HG02885 (cell line): ENCODE data around the gene DGKG.

Source experiments
- ATAC-seq: cut with Tn5 transposase; IDR thresholded peaks from one replicate; pipeline ENCODE4 v1.9.1; 2021; ENCODE audit warnings: mild to moderate bottlenecking; ENCODE audit not compliant: unreplicated experiment, poor library complexity

DGKG gene

DNA sequence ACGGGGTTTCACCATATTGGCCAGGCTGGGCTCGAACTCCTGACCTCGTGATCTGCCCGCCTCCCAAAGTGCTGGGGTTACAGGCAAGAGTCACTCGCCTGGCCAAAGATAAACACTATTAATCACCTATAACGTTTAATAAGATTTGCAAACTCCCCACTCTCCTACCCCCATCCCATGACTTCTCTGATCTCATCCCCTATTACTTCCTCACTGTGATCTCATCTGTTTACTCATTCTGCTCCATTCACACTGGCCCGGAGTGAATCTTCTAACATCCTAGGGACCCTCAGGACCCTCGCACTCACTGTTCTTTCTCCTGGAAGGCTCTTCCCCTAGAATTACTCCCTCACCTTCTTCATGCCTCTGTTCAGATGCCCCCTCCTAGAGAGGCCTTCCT, 78.9 kb downstream of the DGKG start:
- ATAC-seq: no peak

DNA sequence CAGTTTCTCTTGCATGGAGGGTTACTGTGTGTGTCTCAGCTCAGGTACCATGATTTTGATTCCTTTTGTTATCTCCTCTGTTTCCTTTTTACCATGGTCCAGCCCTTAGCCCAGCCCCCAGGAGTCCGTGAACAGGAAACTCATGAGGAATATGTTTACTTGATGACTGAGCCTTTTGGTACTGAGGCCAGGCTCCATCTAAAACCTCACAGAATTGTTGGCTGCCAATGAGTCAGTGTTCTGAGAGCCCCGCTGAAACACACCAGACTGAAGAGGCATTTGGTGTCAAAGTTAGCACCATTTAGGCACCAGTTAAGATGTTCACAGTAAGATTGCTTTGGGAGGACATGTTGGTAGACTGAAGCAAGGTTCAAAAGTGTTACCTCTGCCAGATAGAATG, 80.9 kb downstream of the DGKG start:
- no peak for ATAC-seq

DNA sequence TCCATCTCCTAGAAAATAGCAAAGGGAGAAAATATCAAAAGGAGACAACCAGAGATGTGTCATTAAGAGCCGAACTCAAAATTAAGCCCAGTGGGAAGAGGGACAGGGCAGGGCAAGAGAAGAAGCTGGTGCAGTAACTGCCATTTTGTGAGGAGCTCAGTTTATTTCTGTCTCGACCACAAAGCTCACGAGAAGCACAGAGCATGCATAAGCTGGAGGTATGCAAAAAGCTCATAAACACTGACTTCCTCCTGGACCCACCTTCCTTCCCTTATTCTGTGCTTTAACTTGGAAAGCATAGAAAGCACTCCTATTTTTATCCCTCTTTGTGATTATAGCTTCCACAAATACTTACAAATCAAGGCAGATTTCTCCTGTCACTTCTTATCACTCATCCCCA, 81.3 kb downstream of the DGKG start:
- no peak for ATAC-seq

DNA sequence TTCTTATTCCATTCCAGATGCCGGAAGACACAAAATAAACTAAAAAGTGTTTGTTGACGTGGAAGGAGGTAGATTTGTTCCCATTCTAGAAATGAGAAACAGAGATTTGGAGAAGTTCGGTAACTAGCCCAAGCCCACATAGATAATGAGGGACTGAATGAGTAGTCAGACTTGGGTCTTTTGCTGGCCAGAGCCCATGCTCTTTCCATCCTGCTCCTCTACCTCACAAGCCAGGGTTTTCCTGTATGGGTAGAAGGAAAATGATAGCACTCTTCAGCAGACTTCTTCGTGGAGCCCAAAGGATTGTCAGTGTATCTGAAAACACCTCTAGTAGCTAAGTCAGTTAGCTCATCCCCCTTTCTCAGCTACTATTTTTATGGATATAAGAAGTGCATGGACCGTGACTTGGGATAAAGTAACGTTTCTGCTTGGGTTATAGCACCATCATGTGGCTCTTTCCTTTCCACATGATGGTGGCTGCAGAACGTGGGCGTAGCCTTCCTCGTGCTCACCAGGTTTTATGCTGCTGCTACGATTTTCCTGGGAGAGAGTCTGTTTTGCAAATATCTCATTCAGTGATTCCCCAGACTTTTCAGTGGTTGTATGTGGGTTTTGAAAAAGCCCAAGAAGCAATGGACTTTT, 84.6 kb downstream of the DGKG start:
- ATAC-seq: no peak

DNA sequence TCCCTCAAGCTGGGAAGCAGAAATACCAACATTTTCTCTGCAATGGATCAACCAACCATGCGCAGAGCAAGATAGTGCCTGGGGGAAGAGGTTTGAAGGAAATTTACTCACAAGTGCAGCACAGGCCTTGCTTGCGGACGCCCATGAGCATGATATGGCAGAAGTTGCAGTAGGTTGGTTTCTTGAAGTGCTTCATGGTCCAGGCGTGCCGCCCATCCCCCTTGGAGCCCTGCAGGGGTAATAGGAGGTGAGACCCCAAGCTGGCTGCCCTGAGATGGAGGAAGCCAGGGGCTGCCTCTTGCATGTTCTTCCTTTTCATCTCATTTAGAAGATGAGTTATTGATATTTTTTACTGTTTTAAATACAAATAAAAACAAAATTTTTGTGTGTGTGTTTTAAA, 86.6 kb downstream of the DGKG start:
- ATAC-seq: no peak

DNA sequence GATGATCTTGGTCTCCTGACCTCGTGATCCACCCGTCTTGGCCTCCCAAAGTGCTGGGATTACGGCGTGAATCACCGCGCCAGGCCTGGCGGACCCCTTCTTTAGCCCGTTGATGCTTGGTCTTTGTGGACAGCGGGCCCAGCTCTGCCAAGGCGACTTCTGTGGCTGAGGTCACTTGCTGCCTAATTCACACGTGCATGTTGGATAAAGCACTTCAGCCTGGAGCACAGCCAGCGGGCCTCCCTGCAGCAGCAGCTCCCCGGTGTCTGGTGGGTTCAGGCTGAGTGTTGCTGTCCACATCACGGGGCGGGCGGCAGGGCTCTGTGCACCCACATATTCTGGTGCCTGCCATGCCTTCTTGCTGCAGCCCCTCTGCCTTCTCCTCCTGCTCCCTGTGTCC, 88.4 kb downstream of the DGKG start:
- no peak for ATAC-seq

DNA sequence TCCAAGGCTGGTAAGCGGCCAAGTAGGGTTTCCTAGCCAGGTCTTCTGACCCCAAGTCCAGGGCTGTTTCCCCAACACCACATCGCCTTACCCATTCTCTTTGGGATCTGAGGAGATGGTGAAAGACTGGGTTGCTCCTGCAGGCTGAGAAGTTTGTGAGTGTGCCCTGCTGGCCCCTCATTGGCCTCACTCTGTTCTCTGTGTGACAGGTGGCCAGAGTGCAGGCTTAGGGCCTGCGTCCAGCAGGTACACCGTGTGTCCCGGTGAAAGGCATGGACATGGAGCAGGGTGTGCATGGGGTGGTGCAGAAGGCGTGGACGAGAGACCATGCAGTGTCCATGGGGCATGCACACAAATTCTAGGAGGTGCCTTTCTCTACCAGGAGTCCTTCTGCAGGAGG, 91.3 kb downstream of the DGKG start:
- no peak for ATAC-seq

DNA sequence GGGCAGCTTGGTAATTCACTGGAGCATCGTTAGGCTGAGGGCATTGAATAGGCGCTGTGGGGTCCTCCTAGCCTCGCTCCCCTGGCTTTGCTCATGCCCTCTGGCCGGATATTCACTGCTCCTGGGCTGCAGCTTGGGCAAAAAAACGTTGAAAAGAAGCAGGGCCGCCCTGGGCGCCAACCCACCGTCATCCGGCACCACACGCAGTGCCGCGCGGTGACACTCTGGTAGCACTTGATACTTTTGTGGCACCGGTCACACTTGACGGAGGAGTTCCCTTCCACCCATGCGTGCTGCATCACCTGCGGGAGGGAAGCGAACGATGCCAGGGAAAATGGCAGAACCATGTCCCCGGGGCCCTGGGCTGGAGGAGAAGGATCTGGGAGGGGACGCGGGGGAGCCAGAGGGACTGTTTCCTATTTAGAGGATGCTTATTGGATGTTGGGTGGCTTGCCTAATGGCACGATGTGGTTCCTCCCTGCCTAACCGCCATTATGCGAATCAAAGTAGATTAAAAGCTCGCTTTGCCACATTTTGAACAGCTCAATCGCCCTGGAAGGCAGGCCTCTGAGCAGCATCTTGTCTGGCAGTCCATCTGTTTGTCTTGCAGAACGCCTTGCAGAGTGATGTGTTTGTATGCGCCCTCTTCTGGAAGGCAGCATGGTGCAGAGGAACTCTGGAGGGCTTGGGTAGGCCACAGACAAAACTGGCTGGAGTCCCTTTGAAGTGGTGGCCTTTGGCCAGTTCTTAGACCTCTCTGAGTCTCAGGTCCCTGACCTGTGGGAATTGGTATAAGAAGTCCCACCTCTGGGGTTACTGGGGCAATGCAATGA, 93.2 kb downstream of the DGKG start:
- no peak for ATAC-seq

DNA sequence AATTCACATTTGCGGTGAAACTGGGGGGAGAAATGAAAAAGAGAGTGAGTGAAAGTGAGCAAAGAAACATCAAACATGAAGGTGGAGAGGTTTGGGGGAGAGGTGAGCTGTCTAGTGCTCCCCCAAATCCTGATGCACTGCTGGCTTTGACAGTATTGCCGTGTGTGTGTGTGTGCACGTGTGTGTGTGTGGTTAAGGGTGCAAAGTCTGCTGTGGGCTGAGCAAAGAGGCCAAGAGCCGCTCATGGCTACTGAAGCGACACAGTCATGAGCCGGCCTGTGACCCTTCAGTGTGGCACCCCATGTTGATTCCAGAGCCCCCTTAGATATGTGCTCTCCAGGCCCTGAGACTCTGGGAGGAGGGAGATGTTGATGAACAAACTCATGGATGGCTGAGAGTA, 94.3 kb downstream of the DGKG start:
- no peak for ATAC-seq

DNA sequence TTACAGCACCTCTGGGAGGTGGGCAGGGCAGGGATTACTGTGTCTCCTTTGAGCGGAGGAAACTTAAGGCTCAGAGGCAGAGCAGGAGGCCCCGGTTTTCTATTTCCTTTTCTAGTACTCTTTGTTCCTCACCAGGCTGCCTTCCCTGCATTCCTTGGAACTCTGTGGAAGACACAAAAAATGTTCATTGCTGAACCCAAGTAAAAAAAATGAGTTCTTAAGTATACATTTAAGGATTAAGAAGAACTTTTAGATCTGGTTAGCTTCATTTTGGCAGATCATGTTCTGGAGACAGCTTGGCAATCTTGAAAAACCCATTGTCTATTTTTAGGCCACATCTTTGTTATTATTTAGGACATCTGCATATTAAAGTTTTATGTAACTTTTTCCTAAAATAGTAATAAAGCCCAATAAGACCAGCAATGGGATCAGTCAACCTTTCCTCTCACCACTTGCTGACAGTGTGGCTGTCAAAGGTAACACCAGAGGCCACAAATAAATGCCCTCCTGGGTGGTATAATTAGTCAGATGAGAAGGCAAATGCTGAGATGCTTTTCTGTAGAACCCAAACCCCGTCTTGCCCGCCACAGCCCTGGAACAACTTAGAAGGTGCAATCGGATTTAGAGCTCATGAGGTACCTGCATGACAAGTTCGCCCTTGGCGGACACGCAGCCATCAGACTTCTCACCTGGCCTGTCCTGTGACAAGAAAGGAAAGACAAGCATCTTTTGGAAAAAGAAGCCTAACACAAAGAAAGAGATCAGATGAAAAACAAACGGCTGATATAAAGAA, 97.2 kb downstream of the DGKG start:
- no peak for ATAC-seq

DNA sequence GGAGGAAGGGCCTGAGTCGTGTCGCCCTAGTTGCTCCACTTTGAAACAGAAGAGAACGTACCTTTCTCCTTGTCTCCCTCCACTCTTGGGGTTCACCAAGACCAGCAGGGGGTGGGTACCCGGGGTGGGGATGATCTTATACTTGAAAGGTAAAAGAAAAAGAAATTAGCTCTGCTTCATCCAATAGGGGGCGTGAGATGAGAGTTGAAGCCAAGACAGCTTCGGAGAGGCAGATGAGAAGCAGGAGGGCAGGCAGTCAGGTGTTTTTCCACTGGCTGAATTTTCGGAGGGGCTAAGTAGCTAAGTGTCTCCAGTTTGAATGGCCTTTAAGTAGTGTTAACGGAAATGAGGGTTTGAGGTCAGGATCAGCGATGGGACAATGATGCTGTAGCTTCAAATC, 100.4 kb downstream of the DGKG start:
- ATAC-seq: no peak

DNA sequence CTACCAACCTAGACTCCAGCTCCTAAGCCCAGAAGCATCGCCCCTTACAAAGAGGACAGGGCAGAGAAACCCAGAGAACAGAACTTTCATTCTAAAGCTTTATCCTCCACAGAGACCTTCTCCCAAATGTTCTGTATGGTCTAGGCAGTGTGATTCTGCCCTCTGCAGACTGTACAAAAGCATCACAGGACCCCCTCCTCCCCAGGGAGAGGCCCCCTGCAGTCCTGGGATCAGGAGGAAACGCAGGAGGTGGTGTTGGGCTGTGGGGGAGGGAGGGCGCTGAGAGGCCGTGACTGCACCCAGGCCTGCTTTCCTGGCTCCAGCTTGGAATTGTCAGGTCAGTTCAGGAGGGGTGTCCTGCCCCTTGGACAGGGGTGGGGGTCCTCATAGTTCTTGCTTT, 101.3 kb downstream of the DGKG start:
- ATAC-seq: no peak

DNA sequence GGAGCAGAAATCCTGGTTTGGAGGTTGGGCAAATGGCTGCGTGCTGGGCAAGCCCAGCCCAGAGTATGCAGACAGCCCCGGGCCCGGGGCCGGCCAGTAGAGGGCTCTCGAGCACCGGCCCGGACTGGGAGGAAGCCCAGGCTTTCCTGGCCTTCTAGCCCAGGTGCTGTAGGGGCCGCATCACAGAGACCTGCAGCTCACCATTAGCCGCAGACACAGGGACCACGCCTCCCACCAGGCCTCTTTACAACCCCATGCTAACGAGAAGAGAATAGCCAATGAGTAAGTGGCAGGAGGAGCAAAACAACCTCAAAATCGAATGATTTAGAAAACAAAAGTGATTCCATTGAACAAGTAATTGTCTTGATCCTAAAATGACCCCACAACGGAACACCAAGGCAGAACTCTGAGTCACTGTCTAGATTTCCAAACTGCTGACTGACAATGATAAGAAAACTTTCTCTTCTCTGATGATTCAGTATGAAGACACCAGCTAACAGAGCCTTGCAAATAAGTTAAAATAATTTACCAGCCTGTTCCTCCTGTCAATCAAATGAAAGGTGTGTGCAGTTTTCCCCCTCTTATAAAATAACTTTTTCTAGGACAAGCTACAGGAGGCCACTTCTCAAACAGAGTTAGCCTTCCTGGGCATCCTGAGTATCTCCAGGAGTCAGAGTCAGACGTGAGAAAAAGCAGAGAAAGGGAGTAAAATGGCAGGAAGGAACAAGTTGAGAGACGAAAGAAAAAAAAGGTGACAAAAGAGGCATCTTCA, 102.2 kb downstream of the DGKG start:
- ATAC-seq: peak; percentile 68

DNA sequence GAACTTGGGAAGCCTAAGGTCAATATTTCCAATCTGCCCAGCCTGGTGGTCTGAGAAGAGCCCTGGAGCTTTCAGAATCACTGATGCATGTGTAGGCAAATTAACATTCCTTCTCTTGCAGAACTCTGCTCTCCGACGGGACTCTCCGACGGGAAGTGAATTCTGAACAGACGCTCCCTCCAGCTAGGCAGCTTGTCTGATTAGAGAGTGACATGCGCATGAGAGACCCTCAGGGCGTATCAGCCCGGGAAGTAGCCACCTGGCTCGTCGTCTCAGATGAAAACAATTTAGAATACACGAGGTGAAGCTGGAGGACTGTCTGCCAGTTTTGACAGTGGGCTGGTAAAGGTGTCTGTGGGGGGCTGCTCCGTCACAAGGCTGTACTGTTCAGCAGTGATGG, 103.1 kb downstream of the DGKG start:
- no peak for ATAC-seq

DNA sequence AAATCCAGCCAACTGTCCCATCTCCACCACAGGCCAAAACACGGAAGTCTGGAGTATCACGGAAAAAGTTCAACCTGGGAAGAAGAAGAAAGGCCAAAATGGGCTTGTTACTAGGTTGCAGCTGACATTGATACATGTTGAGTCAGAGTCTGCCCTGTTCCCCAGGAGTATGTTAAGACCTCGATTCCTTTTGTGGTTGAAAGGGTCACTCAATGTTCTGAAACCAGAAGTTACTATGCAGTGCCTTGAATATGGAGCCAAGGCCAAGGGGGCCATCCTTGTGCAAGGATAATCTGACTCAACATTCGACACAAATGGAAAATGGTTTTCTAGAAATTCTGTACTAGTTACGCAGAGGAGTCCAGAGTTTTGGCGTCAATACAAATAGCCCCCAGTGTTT, 104.2 kb downstream of the DGKG start:
- no peak for ATAC-seq

DNA sequence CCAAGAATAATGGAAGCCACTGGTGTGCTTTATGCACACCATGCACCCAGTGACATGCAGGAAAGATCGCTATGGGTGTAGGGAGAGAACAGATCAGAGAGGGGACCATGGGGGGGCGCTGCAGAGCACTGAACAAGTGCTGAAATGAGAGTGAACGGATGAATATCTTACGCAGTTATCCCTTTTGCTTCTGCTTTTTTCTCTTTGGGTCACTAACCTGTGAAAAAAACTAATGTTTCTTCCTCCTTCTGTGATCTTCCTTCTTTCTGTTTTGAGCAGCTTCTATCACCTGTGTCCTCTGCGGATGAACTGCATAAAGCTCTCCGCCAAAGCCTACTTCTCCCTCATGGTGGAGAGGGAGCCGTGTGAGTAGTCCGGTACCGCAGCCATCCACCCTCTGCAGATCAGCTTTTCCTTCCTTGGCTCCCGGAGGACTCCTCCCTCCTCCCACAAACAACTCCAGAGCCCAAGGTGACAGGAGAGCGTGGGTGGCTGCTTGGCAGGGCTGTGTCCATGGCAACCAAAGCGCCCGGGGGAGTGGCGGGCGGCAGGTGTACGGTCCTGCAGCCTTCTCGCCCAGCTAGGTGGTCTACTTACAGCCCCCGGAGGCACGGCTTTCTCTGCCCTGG, 106.2 kb downstream of the DGKG start:
- ATAC-seq: no peak

DNA sequence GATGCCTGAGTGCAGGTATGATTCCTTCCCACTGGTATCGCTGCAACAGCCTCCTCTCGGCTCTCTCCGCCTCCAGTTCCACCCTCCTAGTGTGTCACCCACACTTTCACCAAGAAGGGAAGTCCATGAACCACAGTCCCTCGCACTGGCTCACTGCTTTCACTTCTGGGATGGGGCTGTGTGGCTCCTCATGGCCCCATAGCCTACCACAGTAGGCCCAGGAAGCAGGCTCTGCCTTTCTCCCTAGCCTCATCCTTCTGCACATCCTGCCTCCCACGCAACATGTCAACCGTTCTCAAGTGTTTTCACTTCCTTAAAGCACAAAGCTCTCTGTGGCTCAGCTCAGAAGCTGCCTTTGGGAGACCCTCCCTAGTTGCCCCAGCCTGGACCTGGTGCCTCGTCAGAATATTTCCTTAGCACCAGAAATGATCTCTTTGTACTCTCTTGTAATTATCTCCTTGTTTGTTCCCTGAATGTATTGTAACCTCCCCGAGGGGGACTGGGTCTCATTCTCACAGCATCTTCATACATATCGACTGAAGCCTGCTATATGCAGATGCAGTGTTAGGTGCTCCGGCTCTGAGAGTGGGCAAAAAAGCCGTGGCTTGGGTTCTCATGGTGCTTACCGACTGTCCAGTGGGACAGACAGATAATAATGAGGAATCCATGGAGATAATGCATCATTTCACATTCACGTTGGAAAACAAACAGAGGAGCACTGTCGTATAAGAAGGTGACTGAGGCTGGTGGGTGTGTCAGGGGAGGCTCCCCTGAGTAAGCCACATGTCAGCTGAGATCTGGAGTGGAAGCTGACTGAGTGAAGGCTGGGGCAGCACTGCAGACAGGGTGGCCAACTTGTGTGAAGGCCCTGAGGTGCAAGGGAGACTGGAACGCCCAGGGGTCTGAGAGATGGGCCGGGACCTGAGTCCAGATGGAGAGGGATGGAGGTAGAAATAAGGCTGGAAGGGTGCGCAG, 107.1 kb downstream of the DGKG start:
- ATAC-seq: peak; percentile 69

DNA sequence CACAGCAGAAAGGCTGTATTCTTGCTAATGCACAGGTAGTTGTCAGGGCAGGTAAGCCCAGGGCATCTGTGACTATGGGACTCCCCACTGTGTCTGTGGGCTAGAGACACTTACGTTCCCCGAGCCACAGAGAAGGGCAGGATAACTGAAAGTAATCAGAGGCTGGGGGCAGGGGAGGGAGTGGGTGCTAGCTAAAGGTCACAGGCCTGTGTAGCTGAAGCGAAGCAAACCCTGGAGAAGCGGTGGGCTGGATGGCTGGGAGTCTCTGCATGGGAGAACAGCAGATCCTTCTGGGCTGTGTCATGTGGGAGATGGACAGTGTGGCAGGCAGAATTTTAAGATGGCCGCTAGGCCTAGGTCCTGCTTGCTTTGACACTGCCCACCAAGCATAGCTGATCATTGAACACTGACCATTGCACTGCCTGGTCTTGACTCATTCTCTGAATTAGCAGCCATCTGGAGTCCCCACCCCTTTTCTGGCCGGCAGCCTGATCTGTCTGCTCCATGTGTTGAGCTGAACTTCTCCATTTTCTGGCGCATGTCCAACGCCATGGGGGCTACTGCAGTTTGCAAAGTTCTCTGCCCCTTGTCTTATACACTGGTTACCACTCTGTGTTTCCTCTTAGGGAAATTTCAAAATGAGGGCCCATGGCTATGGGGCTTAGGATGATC, 110.0 kb downstream of the DGKG start:
- no peak for ATAC-seq
